Islet precursor cell (in vitro differentiated cells): Measurements from ENCODE around the gene ATP8B4.

Source experiments
- DNase-seq: peaks from one replicate; pipeline ENCODE4 v3.0.0-alpha.2; 2018

ATP8B4 gene

GRCh38 chr15:49847423-49848281 is 271.4 kb downstream of the ATP8B4 start:
- DNase-seq: no peak

- DNase-seq: no peak
Observed at GRCh38 chr15:49844390-49844789, 274.6 kb downstream of the ATP8B4 start.

GRCh38 chr15:49843725-49844124 is 275.3 kb downstream of the ATP8B4 start:
- no peak for DNase-seq

GRCh38 chr15:49842031-49842730 is 276.9 kb downstream of the ATP8B4 start:
- no peak for DNase-seq

GRCh38 chr15:49832511-49832910 is 286.5 kb downstream of the ATP8B4 start:
- peak; percentile 73 for DNase-seq

GRCh38 chr15:49831206-49831965 is 287.6 kb downstream of the ATP8B4 start:
- DNase-seq: peak; percentile 91

GRCh38 chr15:49830391-49830790 is 288.6 kb downstream of the ATP8B4 start:
- DNase-seq: no peak

- DNase-seq: no peak
Observed at GRCh38 chr15:49827311-49827710, 291.7 kb downstream of the ATP8B4 start.

GRCh38 chr15:49826640-49827234 is 292.3 kb downstream of the ATP8B4 start:
- no peak for DNase-seq

GRCh38 chr15:49824775-49825099 is 294.3 kb downstream of the ATP8B4 start:
- DNase-seq: no peak

- no peak for DNase-seq
Observed at GRCh38 chr15:49823987-49824774, 294.9 kb downstream of the ATP8B4 start.

GRCh38 chr15:49817100-49817499 is 301.9 kb downstream of the ATP8B4 start:
- no peak for DNase-seq

- DNase-seq: no peak
Observed at GRCh38 chr15:49815950-49816349, 303.1 kb downstream of the ATP8B4 start.

- no peak for DNase-seq
Observed at GRCh38 chr15:49815526-49815925, 303.5 kb downstream of the ATP8B4 start.

- DNase-seq: no peak
Observed at GRCh38 chr15:49814709-49815108, 304.3 kb downstream of the ATP8B4 start.

- DNase-seq: no peak
Observed at GRCh38 chr15:49813625-49814024, 305.4 kb downstream of the ATP8B4 start.

- DNase-seq: no peak
Observed at GRCh38 chr15:49810720-49811119, 308.3 kb downstream of the ATP8B4 start.

GRCh38 chr15:49809894-49810609 is 309.0 kb downstream of the ATP8B4 start:
- DNase-seq: no peak

- no peak for DNase-seq
Observed at GRCh38 chr15:49808341-49808740, 310.7 kb downstream of the ATP8B4 start.
